Type B pancreatic cell (in vitro differentiated cells): ENCODE results near the gene SEC61A1. TPM values are rescaled to one million over a fixed set of nuclear protein-coding genes. Genes with fewer than 3 reads are reported as not detected.
A peak's percentile ranks its signal among the peaks of the same experiment; 100 is the strongest.

ENCODE experiments used
- DNase-seq: peaks from one replicate; pipeline ENCODE4 v3.0.0; 2021; ENCODE audit warnings: mixed read lengths; ENCODE audit not compliant: unreplicated experiment; ENCODE audit errors: extremely low spot score
- H3K27ac Mint-ChIP-seq: 2 replicates; pipeline ENCODE4 v1.8.0; 2021; ENCODE audit warnings: mild to moderate bottlenecking, mixed read lengths
- H3K27me3 Mint-ChIP-seq: 2 replicates; pipeline ENCODE4 v1.8.0; 2021; ENCODE audit warnings: mixed read lengths
- H3K36me3 Mint-ChIP-seq: 2 replicates; pipeline ENCODE4 v1.8.0; 2021; ENCODE audit warnings: mixed read lengths
- H3K4me1 Mint-ChIP-seq: one replicate; pipeline ENCODE4 v1.8.0; 2021; ENCODE audit warnings: mixed read lengths; ENCODE audit not compliant: unreplicated experiment
- H3K4me3 Mint-ChIP-seq: 2 replicates; pipeline ENCODE4 v1.8.0; 2021; ENCODE audit warnings: mild to moderate bottlenecking, mixed read lengths
- H3K9me3 Mint-ChIP-seq: 2 replicates; pipeline ENCODE4 v1.8.0; 2021; ENCODE audit warnings: mixed read lengths
- long read RNA-seq: library from polyadenylated mRNA; unstranded; transcript quantifications from one replicate; pipeline ENCODE4 v2.0.0, GENCODE V29; 2020
- total RNA-seq: library from RNA; stranded (reverse); gene quantifications from 2 replicates; pipeline ENCODE4 v1.2.1, GENCODE V29; 2021; ENCODE audit warnings: low replicate concordance
- TF ChIP-seq, protein P1 (sequence below): fragments of 200-600 bp; sonication (generic); conservative IDR thresholded peaks from 2 replicates; pipeline ENCODE4 v1.5.0; 2021; ENCODE audit warnings: antibody characterized with exemption, mild to moderate bottlenecking

SEC61A1 gene
- total RNA-seq: 207 and 230 TPM in 2 replicates
- long read RNA-seq, transcript SEC61A1-201 (12 exons, 3,635 nt): major isoform, 151 of 295 reads
- long read RNA-seq, transcript SEC61A1-207 (2 exons, 555 nt): minor isoform, 5 of 295 reads
- long read RNA-seq, partial matches to known transcripts: 128 of 295 reads
- long read RNA-seq, other reads (novel, unspliced or antisense): 11 of 295 reads

DNA sequence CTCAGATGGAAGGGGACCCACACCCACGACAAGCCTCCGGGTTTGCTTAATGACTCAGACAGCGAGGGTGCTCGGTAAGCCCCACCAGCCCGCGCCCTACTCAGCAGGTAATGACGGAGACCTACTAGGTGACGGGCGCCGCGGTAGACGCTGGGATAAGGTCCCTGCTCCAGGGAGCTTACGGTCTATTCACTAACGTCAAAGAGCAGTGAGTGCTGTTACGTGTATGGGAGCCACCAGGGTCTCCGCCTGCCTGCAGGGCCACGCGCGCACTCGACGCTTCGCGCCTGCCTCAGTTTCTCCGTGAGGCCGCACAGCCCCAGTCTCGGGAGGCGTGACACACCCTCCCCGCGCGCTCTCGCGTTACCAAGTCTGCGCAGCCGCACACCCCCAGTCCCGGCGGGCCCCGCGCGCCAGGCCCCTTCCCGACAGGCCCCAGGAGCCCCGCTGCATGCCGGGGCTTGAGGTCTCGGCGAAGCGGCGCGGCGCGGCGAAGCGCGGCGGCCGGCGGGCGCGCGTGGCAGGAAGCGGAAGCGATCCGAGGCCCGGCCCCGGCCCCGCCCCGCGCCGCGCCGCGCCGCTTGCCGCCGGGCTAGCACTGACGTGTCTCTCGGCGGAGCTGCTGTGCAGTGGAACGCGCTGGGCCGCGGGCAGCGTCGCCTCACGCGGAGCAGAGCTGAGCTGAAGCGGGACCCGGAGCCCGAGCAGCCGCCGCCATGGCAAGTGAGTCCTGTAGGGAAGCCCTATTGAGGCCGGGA is at the start of gene SEC61A1:
Gene SEC61A1 (plus strand): TSS at position 601 of the 758 bp plus-strand sequence. CDS start 116 bp downstream, at position 717.
- Mint-ChIP-seq H3K4me1 (peaks cover 34% of the 10 kb centered on the region), H3K9me3 (no peaks in the 10 kb centered on the region), H3K27me3 (peaks cover 9% of the 10 kb centered on the region), H3K27ac (peak within 1 kb of the TSS; percentile 96), H3K36me3 (peaks cover 21% of the 10 kb centered on the region), H3K4me3 (peak within 1 kb of the TSS; percentile 96)
- TF ChIP-seq, protein P1, sequence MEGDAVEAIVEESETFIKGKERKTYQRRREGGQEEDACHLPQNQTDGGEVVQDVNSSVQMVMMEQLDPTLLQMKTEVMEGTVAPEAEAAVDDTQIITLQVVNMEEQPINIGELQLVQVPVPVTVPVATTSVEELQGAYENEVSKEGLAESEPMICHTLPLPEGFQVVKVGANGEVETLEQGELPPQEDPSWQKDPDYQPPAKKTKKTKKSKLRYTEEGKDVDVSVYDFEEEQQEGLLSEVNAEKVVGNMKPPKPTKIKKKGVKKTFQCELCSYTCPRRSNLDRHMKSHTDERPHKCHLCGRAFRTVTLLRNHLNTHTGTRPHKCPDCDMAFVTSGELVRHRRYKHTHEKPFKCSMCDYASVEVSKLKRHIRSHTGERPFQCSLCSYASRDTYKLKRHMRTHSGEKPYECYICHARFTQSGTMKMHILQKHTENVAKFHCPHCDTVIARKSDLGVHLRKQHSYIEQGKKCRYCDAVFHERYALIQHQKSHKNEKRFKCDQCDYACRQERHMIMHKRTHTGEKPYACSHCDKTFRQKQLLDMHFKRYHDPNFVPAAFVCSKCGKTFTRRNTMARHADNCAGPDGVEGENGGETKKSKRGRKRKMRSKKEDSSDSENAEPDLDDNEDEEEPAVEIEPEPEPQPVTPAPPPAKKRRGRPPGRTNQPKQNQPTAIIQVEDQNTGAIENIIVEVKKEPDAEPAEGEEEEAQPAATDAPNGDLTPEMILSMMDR: no peak
- peak; percentile 97 for DNase-seq

DNA sequence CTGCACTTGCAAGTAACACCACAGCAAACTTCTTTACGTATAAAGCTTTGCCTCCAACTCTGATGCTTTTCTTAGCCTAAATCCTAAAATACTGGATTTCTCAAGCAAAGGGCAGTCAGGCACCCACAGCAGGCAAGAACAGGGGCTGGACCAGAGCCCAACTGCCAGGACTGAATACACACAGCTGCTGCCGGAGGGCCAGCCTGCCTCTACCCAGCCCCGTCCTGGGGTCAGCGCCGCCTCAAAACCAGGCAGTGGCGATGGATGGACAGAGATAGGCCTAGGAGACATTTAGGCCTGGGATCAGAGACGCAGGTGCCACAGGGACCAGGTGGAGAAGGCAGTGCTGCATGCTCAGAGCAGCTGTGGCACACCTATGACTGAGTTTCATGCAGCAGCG is 47.6 kb upstream of the SEC61A1 start:
- Mint-ChIP-seq H3K9me3 (peaks cover 5% of the 10 kb centered on the region), H3K27ac (no peak overlapping the region), H3K4me1 (peaks cover 4% of the 10 kb centered on the region), H3K36me3 (no peaks in the 10 kb centered on the region), H3K4me3 (no peak overlapping the region), H3K27me3 (peaks cover 2% of the 10 kb centered on the region)
- TF ChIP-seq, protein P1: no peak
- no peak for DNase-seq

DNA sequence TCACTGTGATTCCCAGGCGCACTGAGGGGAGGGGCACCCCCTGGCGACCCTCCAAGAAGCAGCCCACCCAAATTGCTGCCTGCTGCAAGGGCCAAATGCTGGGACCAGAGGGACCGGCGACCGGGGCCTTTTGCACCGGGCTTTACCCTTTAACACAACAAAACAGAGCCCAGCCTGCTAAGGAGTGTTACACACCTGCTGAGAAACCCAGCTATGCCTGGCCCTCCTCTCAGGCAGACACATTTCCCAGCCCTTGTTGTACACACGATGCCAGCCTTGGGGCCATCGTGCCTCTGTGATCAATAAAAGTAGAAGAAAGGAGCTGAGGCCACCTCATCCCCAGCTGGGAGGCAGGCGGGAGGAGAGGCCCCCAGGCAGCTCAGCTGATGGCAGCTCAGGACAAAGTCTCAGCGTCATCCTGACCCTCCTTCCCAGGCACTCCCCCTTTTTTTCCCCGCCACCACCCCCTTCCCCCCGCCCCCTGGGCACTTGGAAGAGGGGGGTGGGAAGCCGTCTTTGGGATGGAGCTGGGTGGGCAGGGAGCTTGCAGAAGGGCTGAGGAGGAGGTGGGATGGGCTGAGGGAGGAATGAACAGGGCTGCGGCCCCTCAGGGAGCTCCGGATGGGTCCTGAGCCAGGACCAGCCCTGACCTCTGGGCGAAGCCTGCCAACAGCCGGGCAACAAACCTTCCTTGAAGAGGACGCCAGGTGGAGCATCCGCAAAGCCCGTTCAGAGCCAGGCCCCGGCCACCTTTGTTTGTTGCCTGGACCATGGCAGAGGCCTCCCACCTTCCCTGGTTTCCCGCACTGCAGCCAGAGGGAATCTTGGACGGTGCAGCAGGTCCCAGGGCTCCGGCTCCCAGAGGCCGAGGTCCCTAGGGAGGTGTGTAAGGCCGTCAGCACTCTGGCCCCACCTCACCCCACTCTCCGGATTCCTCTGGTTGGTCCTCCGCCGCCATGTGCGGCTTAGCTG is 45.9 kb upstream of the SEC61A1 start:
- Mint-ChIP-seq H3K4me1 (peaks cover 6% of the 10 kb centered on the region), H3K27me3 (peaks cover 2% of the 10 kb centered on the region), H3K9me3 (no peaks in the 10 kb centered on the region), H3K36me3 (no peaks in the 10 kb centered on the region), H3K27ac (no peak overlapping the region), H3K4me3 (no peak overlapping the region)
- TF ChIP-seq, protein P1: no peak
- DNase-seq: no peak

DNA sequence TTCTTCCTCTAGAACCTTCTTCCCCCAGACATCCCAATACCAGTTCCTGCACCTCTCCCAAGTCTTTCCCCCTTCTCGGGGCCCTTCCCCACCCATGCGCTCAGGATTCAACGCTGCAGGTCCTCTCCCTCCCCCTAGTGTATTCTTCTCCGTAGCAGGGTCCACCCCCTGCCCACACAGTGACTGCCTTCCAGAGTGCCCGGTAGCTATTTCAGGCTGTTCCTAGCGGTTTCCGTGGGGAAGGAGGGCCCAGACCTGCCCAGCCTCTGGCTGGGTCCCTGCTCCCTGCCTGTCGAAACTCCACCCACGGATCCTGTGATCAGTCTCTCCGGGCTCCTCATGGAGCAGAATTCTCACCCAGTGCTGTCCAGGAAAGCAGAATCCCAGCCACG is 45.2 kb upstream of the SEC61A1 start:
- no peak overlapping the region for H3K4me3 Mint-ChIP-seq
- H3K9me3 Mint-ChIP-seq: no peaks in the 10 kb centered on the region
- H3K27ac Mint-ChIP-seq: no peak overlapping the region
- no peak for DNase-seq
- H3K36me3 Mint-ChIP-seq: no peaks in the 10 kb centered on the region
- TF ChIP-seq, protein P1: no peak
- H3K4me1 Mint-ChIP-seq: peaks cover 9% of the 10 kb centered on the region
- peaks cover 2% of the 10 kb centered on the region for H3K27me3 Mint-ChIP-seq
